ENCODE data around the gene SGMS1.

SGMS1 gene

GRCh38 chr10:50636618-50637579 is 13.1 kb upstream of the SGMS1 start:
- no peak for DNase-seq

GRCh38 chr10:50635286-50635685 is 11.5 kb upstream of the SGMS1 start:
- no peak for DNase-seq

- no peak for DNase-seq
Measured at GRCh38 chr10:50634479-50634878, 10.7 kb upstream of the SGMS1 start.

GRCh38 chr10:50631052-50631451 is 7.3 kb upstream of the SGMS1 start:
- no peak for DNase-seq

GRCh38 chr10:50629495-50630122 is 5.9 kb upstream of the SGMS1 start:
- DNase-seq, result no peak

- DNase-seq, result no peak
Measured at GRCh38 chr10:50627896-50628295, 4.1 kb upstream of the SGMS1 start.

GRCh38 chr10:50627443-50627842 is 3.7 kb upstream of the SGMS1 start:
- no peak for DNase-seq

- DNase-seq, result no peak
Measured at GRCh38 chr10:50625649-50626132, 1.9 kb upstream of the SGMS1 start.

GRCh38 chr10:50624866-50625501 is 1.2 kb upstream of the SGMS1 start:
- peak in 52 of 56 donors; percentile 19 to 99 (median 83) for DNase-seq

GRCh38 chr10:50624413-50624865 is 683 bp upstream of the SGMS1 start:
- DNase-seq, result peak; percentile 14 to 99 (median 91)

- DNase-seq, result peak in 42 of 56 donors; percentile 10 to 77 (median 57)
Measured at GRCh38 chr10:50622706-50623662, 772 bp downstream of the SGMS1 start.

- peak; percentile 46 to 99 (median 83) for DNase-seq
Measured at GRCh38 chr10:50621968-50622705, 1.6 kb downstream of the SGMS1 start.

- no peak for DNase-seq
Measured at GRCh38 chr10:50620899-50621298, 2.9 kb downstream of the SGMS1 start.

- DNase-seq, result peak in 17 of 56 donors; percentile 10 to 51 (median 25)
Measured at GRCh38 chr10:50619882-50620281, 3.9 kb downstream of the SGMS1 start.

GRCh38 chr10:50619166-50619565 is 4.6 kb downstream of the SGMS1 start:
- DNase-seq, result no peak

GRCh38 chr10:50618624-50619023 is 5.1 kb downstream of the SGMS1 start:
- DNase-seq, result no peak

GRCh38 chr10:50615658-50616057 is 8.1 kb downstream of the SGMS1 start:
- no peak for DNase-seq

GRCh38 chr10:50614444-50615137 is 9.2 kb downstream of the SGMS1 start:
- no peak for DNase-seq
